HFFc6 (cell line): ENCODE results near the gene CELA3A. TPM values are rescaled to one million over a fixed set of nuclear protein-coding genes. Genes with fewer than 3 reads are reported as not detected.
A peak's percentile ranks its signal among the peaks of the same experiment; 100 is the strongest.
"Not testable (repeated sequence)": the region's sequence is repeated elsewhere in the genome, so short reads cannot be mapped to it uniquely, and the experiment has no call there.

Source experiments
- DNase-seq: peaks from one replicate; pipeline ENCODE4 v3.0.0-alpha.2; 2018
- H3K27ac Mint-ChIP-seq: 2 replicates; pipeline ENCODE4 v1.8.0; 2020; ENCODE audit warnings: mild to moderate bottlenecking, mixed read lengths
- H3K27me3 Mint-ChIP-seq: 2 replicates; pipeline ENCODE4 v1.8.0; 2021; ENCODE audit warnings: mild to moderate bottlenecking, moderate library complexity, mixed read lengths; ENCODE audit not compliant: insufficient read depth
- H3K36me3 Mint-ChIP-seq: 2 replicates; pipeline ENCODE4 v1.8.0; 2021; ENCODE audit warnings: low read depth, mixed read lengths
- H3K4me1 Mint-ChIP-seq: 2 replicates; pipeline ENCODE4 v1.8.0; 2020; ENCODE audit warnings: low read depth, mixed read lengths
- H3K4me3 Mint-ChIP-seq: 2 replicates; pipeline ENCODE4 v1.8.0; 2020; ENCODE audit warnings: mild to moderate bottlenecking, moderate library complexity, mixed read lengths
- H3K9me3 Mint-ChIP-seq: 2 replicates; pipeline ENCODE4 v1.8.0; 2020; ENCODE audit warnings: mild to moderate bottlenecking, mixed read lengths
- total RNA-seq, 6 experiments: library from RNA; stranded (reverse); fragmentation: NEBNext Ultra II Directional; extraction: Animal tissue kit (Norgen Biotek cat#: 25700); gene quantifications; 2 replicates in 1 of 6; 3 replicates in 5 of 6; pipeline ENCODE4 v1.2.3, GENCODE V29; 2021
- TF ChIP-seq, protein P1 (sequence below): fragments of 200-600 bp; sonication (generic); IDR thresholded peaks from 2 replicates; pipeline ENCODE4 v1.5.0; 2021; ENCODE audit warnings: antibody characterized with exemption, mild to moderate bottlenecking

The CELA3A gene
- total RNA-seq, 6 experiments from 2014 or later = not detected

DNA sequence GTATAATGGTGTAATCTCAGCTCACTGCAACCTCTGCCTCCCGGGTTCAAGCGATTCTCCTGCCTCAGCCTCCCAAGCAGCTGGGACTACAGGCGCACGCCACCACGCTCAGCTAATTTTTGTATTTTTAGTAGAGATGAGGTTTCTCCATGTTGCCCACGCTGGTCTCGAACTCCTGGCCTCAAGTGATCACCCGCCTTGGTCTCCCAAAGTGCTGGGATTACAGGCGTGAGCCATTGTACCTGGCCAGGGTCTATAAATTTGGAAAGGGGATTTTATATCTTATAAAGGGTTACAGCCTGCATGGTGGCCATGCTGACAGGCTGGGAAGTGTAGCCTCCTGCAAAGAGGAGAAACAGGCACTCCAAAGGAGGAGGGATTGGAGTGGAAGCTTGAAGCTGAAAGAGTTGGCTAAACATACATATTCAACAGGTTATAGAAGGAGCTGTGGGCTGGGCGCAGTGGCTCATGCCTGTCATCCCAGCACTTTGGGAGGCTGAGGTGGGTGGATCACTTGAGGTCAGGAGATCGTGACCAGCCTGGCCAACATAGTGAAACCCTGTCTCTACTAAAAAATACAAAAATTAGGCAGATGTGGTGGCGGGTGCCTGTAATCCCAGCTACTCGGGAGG lies 13.2 kb downstream of the CELA3A start:
- peaks cover 15% of the 10 kb centered on the region for H3K4me1 Mint-ChIP-seq
- H3K36me3 Mint-ChIP-seq, H3K27me3 Mint-ChIP-seq, H3K4me3 Mint-ChIP-seq, DNase-seq, H3K9me3 Mint-ChIP-seq, H3K27ac Mint-ChIP-seq: not testable (repeated sequence)

DNA sequence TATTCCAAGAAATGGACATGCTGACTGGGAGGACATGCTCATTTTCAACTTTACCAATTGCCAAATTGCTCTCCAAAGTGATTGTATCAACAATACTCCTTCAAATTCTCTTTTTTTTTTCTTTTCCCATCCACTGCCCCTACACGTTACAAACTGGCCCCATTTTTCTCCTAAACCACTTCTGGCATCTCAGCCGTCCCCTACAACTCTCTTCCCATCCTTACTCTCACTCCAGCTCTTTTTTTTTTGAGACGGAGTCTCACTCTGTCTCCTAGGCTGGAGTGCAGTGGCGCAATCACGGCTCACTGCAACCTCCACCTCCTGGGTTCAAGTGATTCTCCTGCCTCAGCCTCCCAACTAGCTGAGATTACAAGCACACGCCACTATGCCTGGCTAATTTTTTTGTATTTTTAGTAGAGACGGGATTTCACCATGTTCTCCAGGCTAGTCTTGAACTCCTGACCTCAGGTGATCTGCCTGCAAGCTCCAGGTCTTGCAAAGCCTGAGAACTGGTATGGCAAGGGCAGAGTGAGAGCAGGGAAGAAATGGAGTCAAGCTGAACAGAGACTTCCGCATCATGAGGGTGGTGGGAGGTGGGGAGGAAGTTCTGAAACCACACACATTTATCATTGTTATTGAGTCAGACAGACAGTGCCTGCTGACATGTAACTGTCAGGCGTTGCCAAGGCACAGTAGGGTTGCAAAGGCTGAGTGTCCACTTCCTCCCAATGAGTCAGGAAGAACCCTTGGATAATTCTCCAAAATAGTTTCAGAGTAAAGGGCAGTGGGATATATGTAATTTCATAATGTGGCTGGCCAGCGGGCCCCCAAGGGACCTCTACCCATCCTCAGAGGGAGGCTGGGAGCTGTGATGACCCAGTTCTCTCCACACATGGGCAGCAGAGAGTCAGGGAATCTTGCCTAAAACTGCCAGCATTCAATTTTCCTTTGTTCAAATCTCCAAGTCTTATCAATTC lies 17.4 kb downstream of the CELA3A start:
- Mint-ChIP-seq H3K27ac (peak overlapping the region; percentile 85), H3K4me3 (peak overlapping the region; percentile 17), H3K4me1 (peaks cover 26% of the 10 kb centered on the region), H3K9me3 (no peaks in the 10 kb centered on the region), H3K36me3 (no peaks in the 10 kb centered on the region), H3K27me3 (no peaks in the 10 kb centered on the region; the same call in 1 of the 2 replicates)
- peak; percentile 77 for DNase-seq
- TF ChIP-seq, protein P1, sequence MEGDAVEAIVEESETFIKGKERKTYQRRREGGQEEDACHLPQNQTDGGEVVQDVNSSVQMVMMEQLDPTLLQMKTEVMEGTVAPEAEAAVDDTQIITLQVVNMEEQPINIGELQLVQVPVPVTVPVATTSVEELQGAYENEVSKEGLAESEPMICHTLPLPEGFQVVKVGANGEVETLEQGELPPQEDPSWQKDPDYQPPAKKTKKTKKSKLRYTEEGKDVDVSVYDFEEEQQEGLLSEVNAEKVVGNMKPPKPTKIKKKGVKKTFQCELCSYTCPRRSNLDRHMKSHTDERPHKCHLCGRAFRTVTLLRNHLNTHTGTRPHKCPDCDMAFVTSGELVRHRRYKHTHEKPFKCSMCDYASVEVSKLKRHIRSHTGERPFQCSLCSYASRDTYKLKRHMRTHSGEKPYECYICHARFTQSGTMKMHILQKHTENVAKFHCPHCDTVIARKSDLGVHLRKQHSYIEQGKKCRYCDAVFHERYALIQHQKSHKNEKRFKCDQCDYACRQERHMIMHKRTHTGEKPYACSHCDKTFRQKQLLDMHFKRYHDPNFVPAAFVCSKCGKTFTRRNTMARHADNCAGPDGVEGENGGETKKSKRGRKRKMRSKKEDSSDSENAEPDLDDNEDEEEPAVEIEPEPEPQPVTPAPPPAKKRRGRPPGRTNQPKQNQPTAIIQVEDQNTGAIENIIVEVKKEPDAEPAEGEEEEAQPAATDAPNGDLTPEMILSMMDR = peak; percentile 61

DNA sequence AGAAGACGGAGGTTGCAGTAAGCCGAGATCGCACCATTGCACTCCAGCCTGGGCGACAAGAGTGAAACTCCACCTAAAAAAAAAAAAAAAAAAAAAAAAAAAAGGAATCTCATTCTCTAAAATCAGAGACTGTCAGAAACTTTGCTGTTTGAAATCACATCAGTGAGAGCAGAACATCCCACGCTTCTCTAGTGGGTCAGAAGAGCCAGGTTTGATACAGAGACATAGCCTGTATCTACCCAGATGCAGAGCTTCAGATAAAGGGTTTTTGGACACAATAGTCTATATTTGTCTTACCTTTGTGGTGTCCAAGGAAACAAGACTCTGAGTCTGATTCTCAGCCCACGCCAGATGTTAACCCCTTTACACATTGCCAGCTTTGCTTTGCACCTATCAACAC lies 19.6 kb downstream of the CELA3A start:
- H3K4me1 Mint-ChIP-seq = peaks cover 43% of the 10 kb centered on the region
- TF ChIP-seq, protein P1 = no peak

DNA sequence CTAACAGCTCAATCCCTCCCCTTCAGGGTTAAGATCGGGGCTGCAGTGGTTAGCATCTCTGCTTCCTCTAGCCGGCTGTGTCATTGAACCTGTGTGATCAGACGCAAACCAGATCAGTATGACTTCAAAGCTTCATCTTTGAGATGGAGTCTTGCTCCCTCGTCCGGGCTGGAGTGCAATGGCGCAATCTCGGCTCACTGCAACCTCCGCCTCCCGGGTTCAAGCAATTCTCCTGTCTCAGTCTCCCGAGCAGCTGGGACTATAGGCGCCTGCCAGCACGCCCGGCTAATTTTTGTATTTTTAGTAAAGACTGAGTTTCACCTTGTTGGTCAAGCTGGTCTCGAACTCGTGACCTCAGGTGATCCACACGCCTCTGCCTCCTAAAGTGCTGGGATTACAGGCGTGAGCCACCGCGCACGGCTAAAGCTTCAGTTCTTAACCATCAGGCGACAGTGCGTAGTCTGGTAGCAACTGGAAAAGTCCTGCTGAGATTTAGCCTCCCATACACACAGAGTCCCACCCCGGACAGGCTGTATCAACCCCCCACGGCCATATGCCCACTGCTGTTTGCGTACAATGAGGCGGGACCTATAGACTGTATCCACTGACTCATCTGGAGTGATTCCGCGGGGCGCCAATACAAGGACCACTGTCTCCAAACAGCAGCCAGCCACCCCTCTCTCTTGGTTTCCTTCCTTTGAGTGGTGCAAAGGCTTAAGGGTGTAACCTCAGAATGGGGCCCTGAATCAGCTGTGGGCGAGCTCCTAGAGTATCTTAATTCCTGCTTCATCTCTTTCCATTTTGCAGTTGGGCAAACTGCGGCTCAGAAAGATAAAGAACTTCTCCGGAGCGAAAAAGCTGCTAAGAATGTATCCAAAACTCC lies 23.3 kb downstream of the CELA3A start:
- DNase-seq = peak; percentile 84
- TF ChIP-seq, protein P1 = peak; percentile 17; the same call in 1 of the 2 replicates
- H3K4me3 Mint-ChIP-seq = peak overlapping the region; percentile 92
- no peaks in the 10 kb centered on the region for H3K9me3 Mint-ChIP-seq
- no peaks in the 10 kb centered on the region; the same call in 1 of the 2 replicates for H3K27me3 Mint-ChIP-seq
- H3K27ac Mint-ChIP-seq = peak overlapping the region; percentile 97
- H3K4me1 Mint-ChIP-seq = peaks cover 34% of the 10 kb centered on the region
- H3K36me3 Mint-ChIP-seq = no peaks in the 10 kb centered on the region

More for the DNA sequence above, 19.6 kb downstream of the CELA3A start:
- DNase-seq = no peak
- H3K4me3 Mint-ChIP-seq = no peak overlapping the region
- no peaks in the 10 kb centered on the region for H3K36me3 Mint-ChIP-seq
- H3K27ac Mint-ChIP-seq = no peak overlapping the region
- H3K9me3 Mint-ChIP-seq = no peaks in the 10 kb centered on the region
- no peaks in the 10 kb centered on the region; the same call in 1 of the 2 replicates for H3K27me3 Mint-ChIP-seq

DNA sequence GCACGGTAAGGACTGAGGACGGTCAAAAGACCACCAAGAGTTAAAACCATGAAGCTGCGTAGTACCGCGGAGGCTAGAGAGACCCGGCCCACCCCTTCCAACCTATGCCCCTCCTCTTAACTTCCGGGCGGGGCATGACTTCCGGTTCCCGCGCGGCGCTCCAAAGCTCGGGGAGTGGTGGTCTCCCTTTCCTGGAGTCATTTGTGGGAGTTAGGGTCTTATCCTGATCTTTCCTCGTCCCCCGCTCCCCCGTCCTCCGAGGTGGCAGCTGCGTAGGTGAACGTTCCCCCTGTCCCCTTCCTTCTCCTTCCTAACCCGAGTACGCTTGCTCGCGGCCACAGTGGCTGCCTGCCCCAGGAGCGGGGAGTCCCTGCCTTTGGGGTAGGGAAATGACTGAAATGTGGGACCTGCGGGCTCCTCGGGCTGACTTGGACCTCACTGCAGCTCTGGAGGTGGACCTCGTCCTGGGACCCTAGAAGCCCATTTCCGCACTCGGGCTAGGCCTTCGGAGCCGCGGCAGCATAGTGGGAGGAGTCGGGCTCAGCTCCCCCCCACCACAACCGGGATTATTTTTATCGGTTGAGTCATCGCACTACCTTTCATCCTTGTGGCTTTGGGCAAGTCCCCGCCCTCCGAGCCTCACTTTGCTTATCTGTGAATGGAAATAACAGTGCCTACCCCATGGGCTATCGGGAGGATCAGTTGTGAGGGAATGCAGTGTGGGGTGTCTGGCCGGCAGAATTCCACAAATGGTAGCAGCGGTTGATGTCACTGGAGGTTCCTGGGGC lies 24.1 kb downstream of the CELA3A start:
- DNase-seq = peak; percentile 87
- no peaks in the 10 kb centered on the region for H3K36me3 Mint-ChIP-seq
- peak overlapping the region; percentile 97 for H3K27ac Mint-ChIP-seq
- no peaks in the 10 kb centered on the region; the same call in 1 of the 2 replicates for H3K27me3 Mint-ChIP-seq
- H3K9me3 Mint-ChIP-seq = no peaks in the 10 kb centered on the region
- TF ChIP-seq, protein P1 = no peak
- peaks cover 34% of the 10 kb centered on the region for H3K4me1 Mint-ChIP-seq
- peak overlapping the region; percentile 92 for H3K4me3 Mint-ChIP-seq
